Gastroesophageal sphincter (tissue), 3 donors: ENCODE data around the gene GPATCH4.

Source experiments
- POLR2A ChIP-seq, 2 donors: fragments of 450-650 bp; IDR thresholded peaks; one replicate each; pipeline ENCODE4 v1.6.1; 2017; ENCODE audit warnings: antibody characterized with exemption in 2 of 2, mild to moderate bottlenecking in 2 of 2, moderate library complexity in 1 of 2
- TF ChIP-seq, protein P1 (sequence below), 4 experiments: fragments of 200-600 bp in 2 of 4; fragments of 450-650 bp in 2 of 4; sonication (generic) in 1 of 4; IDR thresholded peaks; one replicate each; pipeline ENCODE4 v1.5.1; 2017 to 2019; ENCODE audit warnings: antibody characterized with exemption in 4 of 4, mild to moderate bottlenecking in 2 of 4, moderate library complexity in 2 of 4

DNA sequence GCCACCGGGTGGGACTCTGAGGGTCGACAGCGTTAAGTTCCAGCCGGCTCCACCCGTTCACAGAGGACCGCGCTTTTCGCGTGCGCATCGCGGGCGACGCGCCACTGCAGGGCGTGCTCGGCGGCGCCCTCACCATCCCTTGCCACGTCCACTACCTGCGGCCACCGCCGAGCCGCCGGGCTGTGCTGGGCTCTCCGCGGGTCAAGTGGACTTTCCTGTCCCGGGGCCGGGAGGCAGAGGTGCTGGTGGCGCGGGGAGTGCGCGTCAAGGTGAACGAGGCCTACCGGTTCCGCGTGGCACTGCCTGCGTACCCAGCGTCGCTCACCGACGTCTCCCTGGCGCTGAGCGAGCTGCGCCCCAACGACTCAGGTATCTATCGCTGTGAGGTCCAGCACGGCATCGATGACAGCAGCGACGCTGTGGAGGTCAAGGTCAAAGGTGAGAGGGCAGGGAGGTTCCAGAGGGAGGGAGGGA lies 45.5 kb upstream of the GPATCH4 start:
- TF ChIP-seq POLR2A (IDR thresholded peaks at IDR 0.05): no peak
- TF ChIP-seq, protein P1, sequence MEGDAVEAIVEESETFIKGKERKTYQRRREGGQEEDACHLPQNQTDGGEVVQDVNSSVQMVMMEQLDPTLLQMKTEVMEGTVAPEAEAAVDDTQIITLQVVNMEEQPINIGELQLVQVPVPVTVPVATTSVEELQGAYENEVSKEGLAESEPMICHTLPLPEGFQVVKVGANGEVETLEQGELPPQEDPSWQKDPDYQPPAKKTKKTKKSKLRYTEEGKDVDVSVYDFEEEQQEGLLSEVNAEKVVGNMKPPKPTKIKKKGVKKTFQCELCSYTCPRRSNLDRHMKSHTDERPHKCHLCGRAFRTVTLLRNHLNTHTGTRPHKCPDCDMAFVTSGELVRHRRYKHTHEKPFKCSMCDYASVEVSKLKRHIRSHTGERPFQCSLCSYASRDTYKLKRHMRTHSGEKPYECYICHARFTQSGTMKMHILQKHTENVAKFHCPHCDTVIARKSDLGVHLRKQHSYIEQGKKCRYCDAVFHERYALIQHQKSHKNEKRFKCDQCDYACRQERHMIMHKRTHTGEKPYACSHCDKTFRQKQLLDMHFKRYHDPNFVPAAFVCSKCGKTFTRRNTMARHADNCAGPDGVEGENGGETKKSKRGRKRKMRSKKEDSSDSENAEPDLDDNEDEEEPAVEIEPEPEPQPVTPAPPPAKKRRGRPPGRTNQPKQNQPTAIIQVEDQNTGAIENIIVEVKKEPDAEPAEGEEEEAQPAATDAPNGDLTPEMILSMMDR (IDR thresholded peaks at IDR 0.05): no peak
